Uterus (tissue), 2 donors: Measurements from ENCODE around the gene SCTR.

Experiments used
- CTCF ChIP-seq, 4 experiments: fragments of 200-600 bp in 2 of 4; fragments of 450-650 bp in 2 of 4; sonication (generic) in 2 of 4; IDR thresholded peaks; one replicate each; pipeline ENCODE4 v1.5.1; 2016 to 2019; ENCODE audit warnings: antibody characterized with exemption in 4 of 4, mild to moderate bottlenecking in 2 of 4, moderate library complexity in 1 of 4
- POLR2A ChIP-seq, 2 donors: fragments of 450-650 bp; IDR thresholded peaks; one replicate each; pipeline ENCODE4 v1.6.1; 2016; ENCODE audit warnings: antibody characterized with exemption in 2 of 2, mild to moderate bottlenecking in 1 of 2, moderate library complexity in 1 of 2

GRCh38 chr2:119518401-119519056, 5.8 kb downstream of the SCTR start:
- no peak for TF ChIP-seq CTCF (IDR thresholded peaks at IDR 0.05)
- TF ChIP-seq POLR2A (IDR thresholded peaks at IDR 0.05), result no peak
